Gastroesophageal sphincter (tissue), 4 donors: ENCODE data around the gene ABR. TPM values are rescaled to one million over a fixed set of nuclear protein-coding genes. Genes with fewer than 3 reads are reported as not detected.
A peak's percentile ranks its signal among the peaks of the same experiment; 100 is the strongest.
"Not testable (repeated sequence)": the region's sequence is repeated elsewhere in the genome, so short reads cannot be mapped to it uniquely, and the experiment has no call there.

Source experiments
- ATAC-seq: fragments of 150-250 bp; one replicate; pipeline ENCODE4 v1.9.1; 2016; ENCODE audit warnings: mild to moderate bottlenecking, moderate library complexity
- H3K27ac ChIP-seq, 4 donors: fragments of 200-600 bp; sonication (generic) in 3 of 4; 1 replicate in 3 of 4; 2 replicates in 1 of 4; pipeline ENCODE4 v1.5.1; 2016 to 2019
- H3K27me3 ChIP-seq: fragments of 200-600 bp; sonication (generic); one replicate; pipeline ENCODE4 v1.5.1; 2019
- H3K36me3 ChIP-seq, 2 donors: fragments of 200-600 bp; sonication (generic); one replicate each; pipeline ENCODE4 v1.5.1; 2019; ENCODE audit warnings: control low read depth in 1 of 2
- H3K4me1 ChIP-seq, 3 donors: fragments of 200-600 bp; sonication (generic); 1 replicate in 2 of 3; 2 replicates in 1 of 3; pipeline ENCODE4 v1.5.1; 2016 to 2019; ENCODE audit warnings: control low read depth in 2 of 3
- H3K4me3 ChIP-seq, 2 donors: fragments of 200-600 bp; sonication (generic); one replicate each; pipeline ENCODE4 v1.5.1; 2019; ENCODE audit warnings: mild to moderate bottlenecking in 1 of 2, moderate library complexity in 1 of 2
- H3K9me3 ChIP-seq, 3 donors: fragments of 200-600 bp; sonication (generic); one replicate each; pipeline ENCODE4 v1.5.1; 2017 to 2019; ENCODE audit warnings: control low read depth in 2 of 3
- EP300 ChIP-seq: sonication (generic); formaldehyde crosslinking; IDR thresholded peaks from one replicate; pipeline ENCODE4 v1.6.1; 2017; ENCODE audit warnings: antibody characterized with exemption, mild to moderate bottlenecking
- POLR2A ChIP-seq, 2 donors: fragments of 450-650 bp; IDR thresholded peaks; one replicate each; pipeline ENCODE4 v1.6.1; 2017; ENCODE audit warnings: antibody characterized with exemption in 2 of 2, mild to moderate bottlenecking in 2 of 2, moderate library complexity in 1 of 2
- POLR2AphosphoS5 ChIP-seq: sonication (generic); formaldehyde crosslinking; IDR thresholded peaks from one replicate; pipeline ENCODE4 v1.6.1; 2017; ENCODE audit warnings: antibody characterized with exemption
- WGBS, 2 donors: methylation state at CpG; one replicate each; pipeline ENCODE4 v1.1.5; 2018; ENCODE audit warnings: low coverage in 1 of 2; 5-methylcytosine and 5-hydroxymethylcytosine counted together
- total RNA-seq, 4 donors: library from RNA; depleted of rRNA; stranded (reverse); fragments of >200 nt; gene quantifications; one replicate each; pipeline ENCODE4 v1.1.0, GENCODE V29; 2016
- TF ChIP-seq, protein P1 (sequence below), 4 experiments: fragments of 200-600 bp in 2 of 4; fragments of 450-650 bp in 2 of 4; sonication (generic) in 1 of 4; IDR thresholded peaks; one replicate each; pipeline ENCODE4 v1.5.1; 2017 to 2019; ENCODE audit warnings: antibody characterized with exemption in 4 of 4, mild to moderate bottlenecking in 2 of 4, moderate library complexity in 2 of 4

The ABR gene
- total RNA-seq, 4 donors from 2014 or later: 62.6 to 147 (median 114) TPM

GRCh38 chr17:1136748-1137147 is 43.0 kb downstream of the ABR start:
- Histone ChIP-seq H3K9me3 (no peaks in the 10 kb centered on the region), H3K4me3 (no peak overlapping the region), H3K4me1 (peaks cover 0 to 74% (median 13%) of the 10 kb centered on the region in 3 donors), H3K36me3 (no peaks in the 10 kb centered on the region), H3K27ac (no peak overlapping the region), H3K27me3 (no peaks in the 10 kb centered on the region)
- ATAC-seq: no peak
- WGBS, 2 donors: 60 to 69% methylated on average over 4 to 6 of the region's 6 CpGs
- TF ChIP-seq EP300 (no peak), POLR2AphosphoS5 (no peak), POLR2A (IDR thresholded peaks at IDR 0.05) (no peak)
- TF ChIP-seq, protein P1, sequence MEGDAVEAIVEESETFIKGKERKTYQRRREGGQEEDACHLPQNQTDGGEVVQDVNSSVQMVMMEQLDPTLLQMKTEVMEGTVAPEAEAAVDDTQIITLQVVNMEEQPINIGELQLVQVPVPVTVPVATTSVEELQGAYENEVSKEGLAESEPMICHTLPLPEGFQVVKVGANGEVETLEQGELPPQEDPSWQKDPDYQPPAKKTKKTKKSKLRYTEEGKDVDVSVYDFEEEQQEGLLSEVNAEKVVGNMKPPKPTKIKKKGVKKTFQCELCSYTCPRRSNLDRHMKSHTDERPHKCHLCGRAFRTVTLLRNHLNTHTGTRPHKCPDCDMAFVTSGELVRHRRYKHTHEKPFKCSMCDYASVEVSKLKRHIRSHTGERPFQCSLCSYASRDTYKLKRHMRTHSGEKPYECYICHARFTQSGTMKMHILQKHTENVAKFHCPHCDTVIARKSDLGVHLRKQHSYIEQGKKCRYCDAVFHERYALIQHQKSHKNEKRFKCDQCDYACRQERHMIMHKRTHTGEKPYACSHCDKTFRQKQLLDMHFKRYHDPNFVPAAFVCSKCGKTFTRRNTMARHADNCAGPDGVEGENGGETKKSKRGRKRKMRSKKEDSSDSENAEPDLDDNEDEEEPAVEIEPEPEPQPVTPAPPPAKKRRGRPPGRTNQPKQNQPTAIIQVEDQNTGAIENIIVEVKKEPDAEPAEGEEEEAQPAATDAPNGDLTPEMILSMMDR (IDR thresholded peaks at IDR 0.05): no peak

DNA sequence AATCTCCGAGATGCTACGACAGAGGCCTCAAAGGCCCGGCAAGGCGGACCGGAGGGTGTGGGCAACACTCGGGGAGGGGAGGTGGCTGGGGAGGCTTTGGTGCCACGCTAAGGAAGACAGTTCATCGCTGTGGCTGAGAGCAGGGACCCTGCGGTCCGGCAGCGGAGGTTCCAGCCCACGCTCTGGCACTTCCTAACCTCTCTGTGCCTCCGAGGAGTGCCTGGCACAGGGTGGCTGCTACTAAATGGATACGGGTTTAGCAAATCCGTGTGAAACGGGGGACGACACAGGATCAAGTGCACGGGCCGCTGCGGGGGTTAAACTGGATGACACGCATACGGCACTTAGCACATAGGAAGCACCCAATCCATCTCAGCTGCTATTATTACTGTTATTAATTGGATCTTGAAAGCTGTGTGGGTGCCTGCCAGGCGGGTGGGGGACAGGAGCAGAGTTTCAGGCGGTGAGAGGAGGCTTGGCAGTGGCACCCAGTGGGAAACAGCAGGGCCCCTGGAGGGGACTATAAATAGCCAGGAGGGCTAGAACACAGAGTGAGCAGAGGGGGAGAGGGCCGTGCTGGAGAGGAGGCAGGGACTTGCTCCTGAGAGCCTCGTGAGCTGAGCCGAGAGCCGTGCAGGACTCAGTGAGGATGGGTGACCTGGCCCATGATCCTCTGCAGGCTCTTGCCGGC is 45.0 kb downstream of the ABR start:
- Histone ChIP-seq H3K9me3 (no peaks in the 10 kb centered on the region), H3K27me3 (no peaks in the 10 kb centered on the region), H3K4me1 (peaks cover 0 to 69% (median 13%) of the 10 kb centered on the region in 3 donors), H3K27ac (peak overlapping the region; percentile 8 to 76 (median 69)), H3K36me3 (no peaks in the 10 kb centered on the region), H3K4me3 (peak overlapping the region in 1 of 2 donors; percentile 26)
- 33 to 42% methylated on average over 7 to 10 of the region's 29 CpGs for WGBS, 2 donors
- ATAC-seq: peak; percentile 92
- TF ChIP-seq POLR2AphosphoS5: peak; percentile 22
- TF ChIP-seq, protein P1 (IDR thresholded peaks at IDR 0.05): no peak

GRCh38 chr17:1130191-1130590 is 49.6 kb downstream of the ABR start:
- no peak for ATAC-seq
- TF ChIP-seq, protein P1 (IDR thresholded peaks at IDR 0.05): no peak
- TF ChIP-seq POLR2A (IDR thresholded peaks at IDR 0.05) (no peak), EP300 (no peak), POLR2AphosphoS5 (no peak)
- Histone ChIP-seq H3K36me3 (peaks cover 0 to 2% of the 10 kb centered on the region in 2 donors), H3K4me3 (no peak overlapping the region), H3K4me1 (peaks cover 0 to 35% (median 8%) of the 10 kb centered on the region in 3 donors), H3K9me3 (no peaks in the 10 kb centered on the region), H3K27ac (no peak overlapping the region), H3K27me3 (no peaks in the 10 kb centered on the region)
- WGBS, 2 donors: 79 to 88% methylated on average over 4 to 8 of the region's 11 CpGs

DNA sequence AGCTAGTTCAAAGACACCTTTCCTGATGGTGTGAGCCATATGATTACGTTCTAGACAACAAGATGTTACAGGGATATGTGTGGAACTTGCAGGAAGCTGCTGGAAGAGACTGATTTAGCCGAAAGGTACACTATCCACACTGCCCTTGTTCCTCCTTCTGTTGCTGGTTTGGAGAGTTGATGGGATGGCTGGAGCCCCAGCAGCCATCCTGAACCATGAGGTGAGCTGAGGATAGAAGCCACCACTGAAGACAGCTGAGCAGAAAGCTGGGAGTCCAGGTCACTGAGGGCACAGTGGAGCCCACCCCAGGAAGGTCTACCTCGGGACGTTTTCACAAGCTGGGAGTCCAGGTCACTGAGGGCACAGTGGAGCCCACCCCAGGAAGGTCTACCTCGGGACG is 51.3 kb downstream of the ABR start:
- not testable (repeated sequence) for ATAC-seq, H3K27ac ChIP-seq, H3K9me3 ChIP-seq, H3K27me3 ChIP-seq, H3K4me3 ChIP-seq
- Histone ChIP-seq H3K4me1 (peaks cover 0 to 26% (median under 1%) of the 10 kb centered on the region in 3 donors), H3K36me3 (peaks cover 0 to 11% of the 10 kb centered on the region in 2 donors)
- 80 to 100% methylated on average over 1 to 2 of the region's 6 CpGs for WGBS, 2 donors

- no peak for ATAC-seq
- Histone ChIP-seq H3K9me3 (no peaks in the 10 kb centered on the region), H3K4me1 (peaks cover 0 to 32% (median 7%) of the 10 kb centered on the region in 3 donors), H3K36me3 (peaks cover 0 to 11% of the 10 kb centered on the region in 2 donors), H3K4me3 (no peak overlapping the region), H3K27me3 (no peaks in the 10 kb centered on the region), H3K27ac (no peak overlapping the region)
- 86 to 100% methylated on average over 1 to 13 of the region's 24 CpGs for WGBS, 2 donors
- TF ChIP-seq POLR2A (IDR thresholded peaks at IDR 0.05): no peak
- TF ChIP-seq, protein P1 (IDR thresholded peaks at IDR 0.05): no peak
- no peak for TF ChIP-seq POLR2AphosphoS5
- TF ChIP-seq EP300: no peak
Measured at GRCh38 chr17:1126801-1127550, 52.8 kb downstream of the ABR start.
